ENCODE data around the gene MEN1.
"Not testable (repeated sequence)": the region's sequence is repeated elsewhere in the genome, so short reads cannot be mapped to it uniquely, and the experiment has no call there.

MEN1 gene

GRCh38 chr11:64829536-64830251 lies 19.3 kb upstream of the MEN1 start:
- TF ChIP-seq CTCF (conservative IDR thresholded peaks at IDR 0.05; ENCODE audit: low read depth, low read length): no peak
- no peak for DNase-seq (ENCODE audit: low read depth)
- no peak overlapping the region for H3K4me3 ChIP-seq (ENCODE audit: low read depth, low read length)

DNA sequence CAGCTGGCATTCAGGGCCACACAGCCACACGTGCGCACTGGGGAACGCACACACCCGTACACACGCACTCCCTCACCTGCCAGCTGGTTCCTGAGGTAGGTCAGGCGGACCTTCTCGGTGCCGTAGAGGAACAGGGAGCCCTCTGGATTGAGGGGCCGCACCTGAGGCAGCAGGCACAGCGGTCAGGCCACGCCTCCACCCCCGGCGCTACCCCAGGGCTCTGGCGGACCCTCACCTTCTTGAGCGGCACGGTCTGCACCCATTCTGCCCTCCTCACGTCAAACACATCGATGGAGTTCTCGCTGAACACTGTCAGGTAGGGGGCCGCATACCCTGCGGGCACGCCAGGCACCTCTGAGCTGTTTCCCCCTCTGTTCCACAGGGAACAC lies 17.1 kb upstream of the MEN1 start:
- no peak for TF ChIP-seq CTCF (conservative IDR thresholded peaks at IDR 0.05; ENCODE audit: low read depth, low read length)
- DNase-seq (ENCODE audit: low read depth): no peak
- H3K4me3 ChIP-seq (ENCODE audit: low read depth, low read length): no peak overlapping the region

DNA sequence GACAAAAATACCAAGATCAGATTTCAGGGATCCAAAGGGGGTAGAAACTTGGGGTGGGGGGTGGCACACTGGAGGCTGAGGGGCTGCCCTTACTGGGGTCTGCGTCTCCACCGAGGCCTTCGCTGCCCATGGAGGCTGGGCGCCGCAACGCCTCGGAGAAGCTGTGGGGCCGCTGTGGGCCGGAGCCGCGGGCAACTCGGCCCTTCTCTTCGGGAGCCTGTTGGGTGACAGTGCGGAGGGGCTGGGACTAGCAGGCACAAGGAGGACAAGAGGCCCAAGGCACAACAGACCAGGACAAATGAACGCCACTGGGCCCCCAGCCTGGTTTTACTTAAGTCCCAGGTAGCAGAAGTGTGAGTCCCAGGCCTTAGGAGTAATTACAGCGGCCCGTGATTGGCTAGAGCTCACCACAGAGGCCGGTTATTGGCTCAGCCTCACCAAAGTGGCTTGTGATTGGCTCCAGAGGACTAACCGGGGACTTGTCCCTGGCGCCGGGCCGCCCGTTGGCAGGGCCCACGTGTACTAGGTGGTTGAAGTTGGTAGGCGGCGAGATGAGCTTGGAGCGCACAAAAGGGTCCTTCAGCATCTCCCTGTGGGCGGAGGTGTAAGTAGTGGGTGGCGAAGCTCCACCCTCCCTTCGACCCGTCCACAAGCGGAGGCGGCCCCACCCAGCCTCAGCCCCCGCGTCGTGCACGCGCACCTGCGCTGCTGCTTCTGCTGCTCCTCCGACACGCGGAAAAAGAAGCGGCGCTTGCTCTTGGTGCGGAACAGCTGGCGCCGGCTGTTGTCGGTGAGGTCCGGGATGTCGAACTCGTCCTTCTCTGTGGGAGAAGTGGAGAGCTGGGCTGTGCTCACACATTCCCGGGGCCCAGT lies 16.5 kb upstream of the MEN1 start:
- no peak overlapping the region for H3K4me3 ChIP-seq (ENCODE audit: low read depth, low read length)
- DNase-seq (ENCODE audit: low read depth): no peak
- TF ChIP-seq CTCF (conservative IDR thresholded peaks at IDR 0.05; ENCODE audit: low read depth, low read length): no peak

DNA sequence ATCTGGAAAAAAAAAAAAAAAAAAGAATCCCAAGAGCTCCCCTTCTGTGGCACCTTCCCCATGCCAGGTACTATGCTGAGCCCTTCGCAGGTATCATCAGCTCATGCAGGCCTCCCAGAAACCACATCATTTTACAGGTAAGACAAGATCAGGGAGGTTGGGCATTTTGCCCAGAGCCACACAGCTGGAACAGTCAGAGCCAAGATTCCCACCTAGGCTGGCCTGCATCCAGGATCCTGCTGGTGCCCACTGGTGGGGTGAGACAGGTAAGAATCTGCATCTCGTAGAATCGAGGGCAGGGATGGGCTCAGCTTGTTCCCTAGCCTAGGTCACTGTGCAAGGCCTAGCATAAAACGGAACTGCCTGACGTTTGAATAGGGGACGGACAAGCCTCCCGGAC lies 15.7 kb upstream of the MEN1 start:
- no peak for DNase-seq (ENCODE audit: low read depth)
- H3K4me3 ChIP-seq (ENCODE audit: low read depth, low read length): no peak overlapping the region
- TF ChIP-seq CTCF (conservative IDR thresholded peaks at IDR 0.05; ENCODE audit: low read depth, low read length): no peak

DNA sequence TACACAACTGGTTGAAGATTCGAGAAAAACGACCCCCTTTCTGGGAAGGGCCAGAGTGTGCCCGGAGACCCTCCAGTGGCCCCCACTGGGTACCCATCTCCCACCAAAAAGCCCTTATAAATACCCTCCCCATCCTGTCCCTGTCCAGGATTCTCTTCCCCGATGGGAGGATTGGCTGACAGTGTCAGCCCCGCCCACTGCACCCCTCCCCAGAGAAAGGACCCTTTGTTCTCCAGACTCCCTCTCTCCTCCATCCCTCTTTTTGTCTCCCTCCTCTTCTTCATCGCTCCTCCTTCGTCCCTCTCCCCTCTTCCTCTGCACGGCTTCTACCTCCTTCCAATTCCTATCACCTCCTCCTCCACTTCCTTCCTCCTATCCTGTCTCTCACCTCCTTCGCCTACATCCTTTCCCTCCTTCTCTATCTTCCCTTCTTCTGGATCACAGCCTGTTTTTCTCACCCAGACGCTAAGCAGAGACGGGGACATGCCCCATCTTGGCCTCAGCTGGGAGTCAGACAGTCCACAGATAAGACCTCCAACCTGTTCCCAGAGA lies 13.3 kb upstream of the MEN1 start:
- no peak overlapping the region for H3K4me3 ChIP-seq (ENCODE audit: low read depth, low read length)
- TF ChIP-seq CTCF (conservative IDR thresholded peaks at IDR 0.05; ENCODE audit: low read depth, low read length): no peak
- DNase-seq (ENCODE audit: low read depth): no peak

GRCh38 chr11:64817476-64817875 lies 7.1 kb upstream of the MEN1 start:
- DNase-seq (ENCODE audit: low read depth): no peak
- TF ChIP-seq CTCF (conservative IDR thresholded peaks at IDR 0.05; ENCODE audit: low read depth, low read length): no peak
- H3K4me3 ChIP-seq (ENCODE audit: low read depth, low read length): no peak overlapping the region

GRCh38 chr11:64815433-64815832 lies 5.1 kb upstream of the MEN1 start:
- not testable (repeated sequence) for DNase-seq (ENCODE audit: low read depth); H3K4me3 ChIP-seq (ENCODE audit: low read depth, low read length)
